ENCODE results near the gene ADAMTSL5.

GRCh38 chr19:1524287-1524971 is 11.6 kb upstream of the ADAMTSL5 start:
- TF ChIP-seq, protein P1, sequence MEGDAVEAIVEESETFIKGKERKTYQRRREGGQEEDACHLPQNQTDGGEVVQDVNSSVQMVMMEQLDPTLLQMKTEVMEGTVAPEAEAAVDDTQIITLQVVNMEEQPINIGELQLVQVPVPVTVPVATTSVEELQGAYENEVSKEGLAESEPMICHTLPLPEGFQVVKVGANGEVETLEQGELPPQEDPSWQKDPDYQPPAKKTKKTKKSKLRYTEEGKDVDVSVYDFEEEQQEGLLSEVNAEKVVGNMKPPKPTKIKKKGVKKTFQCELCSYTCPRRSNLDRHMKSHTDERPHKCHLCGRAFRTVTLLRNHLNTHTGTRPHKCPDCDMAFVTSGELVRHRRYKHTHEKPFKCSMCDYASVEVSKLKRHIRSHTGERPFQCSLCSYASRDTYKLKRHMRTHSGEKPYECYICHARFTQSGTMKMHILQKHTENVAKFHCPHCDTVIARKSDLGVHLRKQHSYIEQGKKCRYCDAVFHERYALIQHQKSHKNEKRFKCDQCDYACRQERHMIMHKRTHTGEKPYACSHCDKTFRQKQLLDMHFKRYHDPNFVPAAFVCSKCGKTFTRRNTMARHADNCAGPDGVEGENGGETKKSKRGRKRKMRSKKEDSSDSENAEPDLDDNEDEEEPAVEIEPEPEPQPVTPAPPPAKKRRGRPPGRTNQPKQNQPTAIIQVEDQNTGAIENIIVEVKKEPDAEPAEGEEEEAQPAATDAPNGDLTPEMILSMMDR (conservative IDR thresholded peaks at IDR 0.05; ENCODE audit: low read depth, low read length): no peak
- peak; percentile 58 for TF ChIP-seq EZH2 (IDR thresholded peaks at IDR 0.05; ENCODE audit: borderline replicate concordance, low read depth, low read length, poor library complexity, severe bottlenecking)

Measured in A673 (cell line).